K562 (cell line): Measurements from ENCODE around the gene PIK3C2A. TPM values are rescaled to one million over a fixed set of nuclear protein-coding genes. Genes with fewer than 3 reads are reported as not detected.

Experiments used
- ARID1B ChIP-seq: fragments of 450-650 bp; IDR thresholded peaks from 2 replicates; pipeline ENCODE4 v1.6.1; 2016; ENCODE audit warnings: antibody characterized with exemption, mild to moderate bottlenecking, inconsistent platforms
- CHCHD3 ChIP-seq: fragments of 250-450 bp; sonication (Bioruptor Pico); IDR thresholded peaks from 2 replicates; pipeline ENCODE4 v2.1.2; 2022; ENCODE audit warnings: mild to moderate bottlenecking
- CREB1 ChIP-seq, 2 experiments: sonication (generic) in 1 of 2; formaldehyde crosslinking in 1 of 2; IDR thresholded peaks; 2 replicates each; pipeline versions ENCODE4 v1.6.1 to v1.8.0; 2012 to 2022; ENCODE audit warnings: inconsistent platforms in 1 of 2, mild to moderate bottlenecking in 1 of 2, missing genetic modification reagents in 1 of 2, moderate library complexity in 1 of 2
- FOS ChIP-seq: IDR thresholded peaks from 3 replicates; pipeline ENCODE4 v1.6.1; 2011; ENCODE audit not compliant: insufficient read length; ENCODE audit errors: extremely low read depth
- FUS ChIP-seq: fragments of 200-400 bp; formaldehyde crosslinking; optimal IDR thresholded peaks from 2 replicates; pipeline ENCODE3; 2017; ENCODE audit warnings: low read depth, low read length
- LARP7 ChIP-seq: fragments of 450-650 bp; IDR thresholded peaks from 2 replicates; pipeline ENCODE4 v1.6.1; 2016
- MECOM ChIP-seq: fragments of 250-450 bp; sonication (Bioruptor Pico); IDR thresholded peaks from 2 replicates; pipeline ENCODE4 v1.8.0; 2022; ENCODE audit warnings: inconsistent platforms
- NFRKB ChIP-seq: fragments of 450-650 bp; IDR thresholded peaks from 2 replicates; pipeline ENCODE4 v1.6.1; 2016; ENCODE audit warnings: low read depth
- RAD21 ChIP-seq, 2 experiments: fragments of 250-450 bp in 1 of 2; fragments of 450-650 bp in 1 of 2; sonication (Bioruptor Pico) in 1 of 2; formaldehyde crosslinking in 1 of 2; IDR thresholded peaks in 1 of 2; conservative IDR thresholded peaks in 1 of 2; 2 replicates each; pipeline versions ENCODE4 v1.4.0 to v1.8.0; 2020 to 2022; ENCODE audit warnings: mild to moderate bottlenecking in 2 of 2, moderate library complexity in 1 of 2
- RB1 ChIP-seq: fragments of 450-650 bp; IDR thresholded peaks from 2 replicates; pipeline ENCODE4 v1.6.1; 2017; ENCODE audit warnings: low read depth, mild to moderate bottlenecking
- SIRT6 ChIP-seq: IDR thresholded peaks from one replicate; pipeline ENCODE4 v1.6.1; 2012; ENCODE audit warnings: low read depth, mild to moderate bottlenecking, control low read depth, inconsistent platforms, low read length, moderate library complexity
- SMAD2 ChIP-seq: fragments of 150-350 bp; IDR thresholded peaks from 2 replicates; pipeline ENCODE4 v1.6.1; 2014; ENCODE audit warnings: low read depth, mild to moderate bottlenecking, low read length
- SMARCA4 ChIP-seq: fragments of 450-650 bp; IDR thresholded peaks from 2 replicates; pipeline ENCODE4 v1.6.1; 2016
- SMARCA5 ChIP-seq: fragments of 450-650 bp; IDR thresholded peaks from 2 replicates; pipeline ENCODE4 v1.6.1; 2016
- SP2 ChIP-seq: IDR thresholded peaks from 2 replicates; pipeline ENCODE4 v1.6.1; 2011; ENCODE audit warnings: mild to moderate bottlenecking, low read depth, low read length, moderate library complexity; ENCODE audit not compliant: poor library complexity, severe bottlenecking; ENCODE audit errors: extremely low read depth
- TBL1XR1 ChIP-seq, 2 experiments: IDR thresholded peaks; 2 replicates each; pipeline ENCODE4 v1.6.1; 2012; ENCODE audit warnings: improper control_type of control experiment in 2 of 2, low read length in 2 of 2, mild to moderate bottlenecking in 1 of 2
- ZBED1 ChIP-seq: IDR thresholded peaks from 2 replicates; pipeline ENCODE4 v1.6.1; 2014
- ZNF431 ChIP-seq: sonication (generic); formaldehyde crosslinking; IDR thresholded peaks from 2 replicates; pipeline ENCODE4 v1.8.0; 2022; ENCODE audit warnings: mild to moderate bottlenecking, missing genetic modification reagents
- ZNF778 ChIP-seq: fragments of 450-650 bp; formaldehyde crosslinking; IDR thresholded peaks from 2 replicates; pipeline ENCODE4 v1.4.0; 2020; ENCODE audit warnings: mild to moderate bottlenecking, moderate library complexity
- polyA plus RNA-seq, 8 experiments: library from polyadenylated mRNA; depleted of rRNA in 4 of 8; stranded (reverse) in 5 of 8; unstranded in 3 of 8; fragments of >200 nt; fragmentation: Nextera tagmentation in 2 of 8; fragmentation: Illumina TruSeq in 1 of 8; extraction: Ambion mirVana in 2 of 8; extraction: Trizol in 1 of 8; gene quantifications; 2 replicates each; pipeline versions ENCODE4 v1.2.1 to v1.2.3, GENCODE V29; 2011 to 2014; ENCODE audit warnings: inconsistent platforms in 1 of 8, missing spikeins in 1 of 8
- total RNA-seq, 7 experiments: library from RNA; depleted of rRNA in 6 of 7; stranded (reverse); fragments of >200 nt in 6 of 7; fragmentation: Illumina TruSeq in 2 of 7; extraction: Trizol in 2 of 7; gene quantifications; 2 replicates each; pipeline versions ENCODE4 v1.2.1 to v1.2.3, GENCODE V29; 2011 to 2021; ENCODE audit warnings: low replicate concordance in 1 of 7
- TF ChIP-seq, protein P1 (sequence below), 2 experiments: fragments of 450-650 bp; IDR thresholded peaks; 2 replicates each; pipeline ENCODE4 v1.6.1; 2016
- TF ChIP-seq, protein P2 (sequence below): fragments of 450-650 bp; IDR thresholded peaks from 2 replicates; pipeline ENCODE4 v1.6.1; 2016; ENCODE audit warnings: low read depth

Gene PIK3C2A
- total and polyA plus RNA-seq, 9 of the 15 experiments (the other 6 are each of a cell fraction or from before 2014, with no cell fraction given) = 3.1 to 25.2 (median 15.6) TPM

DNA sequence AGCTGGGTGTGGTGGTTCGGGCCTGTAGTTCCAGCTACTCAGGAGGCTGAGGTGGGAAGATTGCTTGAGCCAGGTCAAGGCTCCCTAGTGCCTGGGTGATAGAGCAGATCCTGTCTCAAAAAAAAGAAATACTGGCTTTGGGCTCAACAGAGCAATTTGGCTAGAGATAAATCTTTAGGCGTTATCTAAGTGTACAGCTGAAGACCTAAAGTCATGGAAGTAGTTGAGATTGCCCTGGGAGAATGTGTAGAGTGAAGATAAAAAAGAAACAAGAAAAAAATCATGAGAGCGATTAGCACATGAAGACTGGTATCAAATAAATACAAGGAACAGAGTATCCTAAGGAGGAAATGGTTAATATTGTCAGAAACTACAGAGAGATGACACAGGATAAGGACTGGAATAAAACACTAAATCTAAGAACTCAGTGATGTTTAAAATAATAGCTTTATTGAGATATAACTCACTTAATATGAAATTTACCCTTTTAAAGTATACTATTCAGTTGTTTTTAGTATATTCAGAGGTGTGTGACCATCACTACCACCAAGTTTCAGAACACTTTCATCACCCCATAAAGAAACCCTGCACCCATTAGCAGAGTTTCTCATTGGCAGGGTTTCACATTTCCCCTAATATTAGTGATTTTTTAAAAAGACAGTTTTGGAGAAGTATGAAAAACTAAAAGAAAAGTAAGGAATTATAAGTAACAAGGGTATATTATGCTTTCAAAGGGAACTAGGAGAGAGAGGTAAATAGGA, 20.7 kb downstream of the PIK3C2A start (continued):
- no peak for TF ChIP-seq RAD21 (CRISPR knock-in tag; conservative IDR thresholded peaks at IDR 0.05 in 1 of 2, IDR thresholded peaks at IDR 0.05 in 1 of 2)
- TF ChIP-seq SP2 = no peak
- peak; percentile 100 for TF ChIP-seq SMARCA4
- no peak for TF ChIP-seq SMAD2
- no peak for TF ChIP-seq NFRKB
- TF ChIP-seq FOS = no peak
- TF ChIP-seq RB1 = no peak
- TF ChIP-seq ZBED1 = peak; percentile 56; the same call in 1 of the 2 replicates
- TF ChIP-seq TBL1XR1 (IDR thresholded peaks at IDR 0.05; ENCODE audit: low read length in 2 of 2) = peak; percentile 55 to 95; a peak in 3 of 4 replicates
- no peak for TF ChIP-seq SIRT6
- TF ChIP-seq, protein P1, sequence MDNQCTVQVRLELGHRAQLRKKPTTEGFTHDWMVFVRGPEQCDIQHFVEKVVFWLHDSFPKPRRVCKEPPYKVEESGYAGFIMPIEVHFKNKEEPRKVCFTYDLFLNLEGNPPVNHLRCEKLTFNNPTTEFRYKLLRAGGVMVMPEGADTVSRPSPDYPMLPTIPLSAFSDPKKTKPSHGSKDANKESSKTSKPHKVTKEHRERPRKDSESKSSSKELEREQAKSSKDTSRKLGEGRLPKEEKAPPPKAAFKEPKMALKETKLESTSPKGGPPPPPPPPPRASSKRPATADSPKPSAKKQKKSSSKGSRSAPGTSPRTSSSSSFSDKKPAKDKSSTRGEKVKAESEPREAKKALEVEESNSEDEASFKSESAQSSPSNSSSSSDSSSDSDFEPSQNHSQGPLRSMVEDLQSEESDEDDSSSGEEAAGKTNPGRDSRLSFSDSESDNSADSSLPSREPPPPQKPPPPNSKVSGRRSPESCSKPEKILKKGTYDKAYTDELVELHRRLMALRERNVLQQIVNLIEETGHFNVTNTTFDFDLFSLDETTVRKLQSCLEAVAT (IDR thresholded peaks at IDR 0.05) = peak in 1 of 2 experiments; percentile 73; a peak in 2 of 4 replicates
- TF ChIP-seq CREB1 (IDR thresholded peaks at IDR 0.05) = peak; percentile 65; the same call in 1 of the 2 replicates
- TF ChIP-seq CREB1 (CRISPR knock-in tag; IDR thresholded peaks at IDR 0.05) = no peak
- peak; percentile 53; the same call in 1 of the 2 replicates for TF ChIP-seq MECOM (CRISPR knock-in tag)
- no peak for TF ChIP-seq CHCHD3 (CRISPR knock-in tag)
- no peak for TF ChIP-seq ZNF431
- no peak for TF ChIP-seq SMARCA5
- TF ChIP-seq LARP7 = no peak
- TF ChIP-seq, protein P2, sequence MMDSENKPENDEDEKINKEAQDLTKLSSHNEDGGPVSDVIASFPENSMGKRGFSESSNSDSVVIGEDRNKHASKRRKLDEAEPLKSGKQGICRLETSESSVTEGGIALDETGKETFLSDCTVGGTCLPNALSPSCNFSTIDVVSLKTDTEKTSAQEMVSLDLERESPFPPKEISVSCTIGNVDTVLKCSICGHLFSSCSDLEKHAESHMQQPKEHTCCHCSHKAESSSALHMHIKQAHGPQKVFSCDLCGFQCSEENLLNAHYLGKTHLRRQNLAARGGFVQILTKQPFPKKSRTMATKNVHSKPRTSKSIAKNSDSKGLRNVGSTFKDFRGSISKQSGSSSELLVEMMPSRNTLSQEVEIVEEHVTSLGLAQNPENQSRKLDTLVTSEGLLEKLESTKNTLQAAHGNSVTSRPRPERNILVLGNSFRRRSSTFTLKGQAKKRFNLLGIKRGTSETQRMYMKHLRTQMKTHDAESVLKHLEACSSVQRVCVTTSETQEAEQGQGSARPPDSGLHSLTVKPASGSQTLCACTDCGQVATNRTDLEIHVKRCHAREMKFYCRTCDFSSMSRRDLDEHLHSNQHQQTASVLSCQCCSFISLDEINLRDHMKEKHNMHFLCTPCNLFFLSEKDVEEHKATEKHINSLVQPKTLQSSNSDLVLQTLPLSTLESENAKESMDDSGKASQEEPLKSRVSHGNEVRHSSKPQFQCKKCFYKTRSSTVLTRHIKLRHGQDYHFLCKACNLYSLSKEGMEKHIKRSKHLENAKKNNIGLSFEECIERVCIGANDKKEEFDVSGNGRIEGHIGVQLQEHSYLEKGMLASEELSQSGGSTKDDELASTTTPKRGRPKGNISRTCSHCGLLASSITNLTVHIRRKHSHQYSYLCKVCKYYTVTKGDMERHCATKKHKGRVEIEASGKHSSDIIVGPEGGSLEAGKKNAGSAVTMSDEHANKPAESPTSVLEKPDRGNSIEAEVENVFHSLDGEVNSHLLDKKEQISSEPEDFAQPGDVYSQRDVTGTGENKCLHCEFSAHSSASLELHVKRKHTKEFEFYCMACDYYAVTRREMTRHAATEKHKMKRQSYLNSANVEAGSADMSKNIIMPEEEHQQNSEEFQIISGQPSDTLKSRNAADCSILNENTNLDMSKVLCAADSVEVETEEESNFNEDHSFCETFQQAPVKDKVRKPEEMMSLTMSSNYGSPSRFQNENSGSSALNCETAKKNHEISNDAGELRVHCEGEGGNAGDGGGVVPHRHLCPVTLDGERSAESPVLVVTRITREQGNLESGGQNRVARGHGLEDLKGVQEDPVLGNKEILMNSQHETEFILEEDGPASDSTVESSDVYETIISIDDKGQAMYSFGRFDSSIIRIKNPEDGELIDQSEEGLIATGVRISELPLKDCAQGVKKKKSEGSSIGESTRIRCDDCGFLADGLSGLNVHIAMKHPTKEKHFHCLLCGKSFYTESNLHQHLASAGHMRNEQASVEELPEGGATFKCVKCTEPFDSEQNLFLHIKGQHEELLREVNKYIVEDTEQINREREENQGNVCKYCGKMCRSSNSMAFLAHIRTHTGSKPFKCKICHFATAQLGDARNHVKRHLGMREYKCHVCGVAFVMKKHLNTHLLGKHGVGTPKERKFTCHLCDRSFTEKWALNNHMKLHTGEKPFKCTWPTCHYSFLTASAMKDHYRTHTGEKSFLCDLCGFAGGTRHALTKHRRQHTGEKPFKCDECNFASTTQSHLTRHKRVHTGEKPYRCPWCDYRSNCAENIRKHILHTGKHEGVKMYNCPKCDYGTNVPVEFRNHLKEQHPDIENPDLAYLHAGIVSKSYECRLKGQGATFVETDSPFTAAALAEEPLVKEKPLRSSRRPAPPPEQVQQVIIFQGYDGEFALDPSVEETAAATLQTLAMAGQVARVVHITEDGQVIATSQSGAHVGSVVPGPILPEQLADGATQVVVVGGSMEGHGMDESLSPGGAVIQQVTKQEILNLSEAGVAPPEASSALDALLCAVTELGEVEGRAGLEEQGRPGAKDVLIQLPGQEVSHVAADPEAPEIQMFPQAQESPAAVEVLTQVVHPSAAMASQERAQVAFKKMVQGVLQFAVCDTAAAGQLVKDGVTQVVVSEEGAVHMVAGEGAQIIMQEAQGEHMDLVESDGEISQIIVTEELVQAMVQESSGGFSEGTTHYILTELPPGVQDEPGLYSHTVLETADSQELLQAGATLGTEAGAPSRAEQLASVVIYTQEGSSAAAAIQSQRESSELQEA = no peak
- TF ChIP-seq ARID1B = peak; percentile 100
- TF ChIP-seq FUS = no peak
- no peak for TF ChIP-seq ZNF778 (CRISPR knock-in tag)
